ENCODE data around the gene ZNF740.

The ZNF740 gene

DNA sequence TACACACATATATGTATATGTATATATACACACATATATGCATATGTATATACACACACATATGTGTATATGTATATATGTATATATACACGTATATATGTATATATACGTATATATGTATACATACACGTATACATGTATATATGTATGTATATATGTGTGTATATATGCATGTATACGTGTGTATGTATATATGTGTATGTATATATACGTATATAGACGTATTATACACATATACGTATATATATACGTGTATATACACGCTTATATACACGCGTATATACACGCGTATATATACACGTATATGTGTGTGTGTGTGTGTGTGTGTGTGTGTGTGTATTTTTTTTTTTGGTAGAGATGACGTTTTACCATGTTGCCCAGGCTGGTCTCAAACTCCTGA is 32.9 kb upstream of the ZNF740 start:
- in situ Hi-C loops (cut with MboI; ENCODE audit: low sequenced_read_pairs, unreplicated experiment), result no loop called here
- DNase-seq (ENCODE audit: low spot score), result no peak
- TF ChIP-seq, protein P1, sequence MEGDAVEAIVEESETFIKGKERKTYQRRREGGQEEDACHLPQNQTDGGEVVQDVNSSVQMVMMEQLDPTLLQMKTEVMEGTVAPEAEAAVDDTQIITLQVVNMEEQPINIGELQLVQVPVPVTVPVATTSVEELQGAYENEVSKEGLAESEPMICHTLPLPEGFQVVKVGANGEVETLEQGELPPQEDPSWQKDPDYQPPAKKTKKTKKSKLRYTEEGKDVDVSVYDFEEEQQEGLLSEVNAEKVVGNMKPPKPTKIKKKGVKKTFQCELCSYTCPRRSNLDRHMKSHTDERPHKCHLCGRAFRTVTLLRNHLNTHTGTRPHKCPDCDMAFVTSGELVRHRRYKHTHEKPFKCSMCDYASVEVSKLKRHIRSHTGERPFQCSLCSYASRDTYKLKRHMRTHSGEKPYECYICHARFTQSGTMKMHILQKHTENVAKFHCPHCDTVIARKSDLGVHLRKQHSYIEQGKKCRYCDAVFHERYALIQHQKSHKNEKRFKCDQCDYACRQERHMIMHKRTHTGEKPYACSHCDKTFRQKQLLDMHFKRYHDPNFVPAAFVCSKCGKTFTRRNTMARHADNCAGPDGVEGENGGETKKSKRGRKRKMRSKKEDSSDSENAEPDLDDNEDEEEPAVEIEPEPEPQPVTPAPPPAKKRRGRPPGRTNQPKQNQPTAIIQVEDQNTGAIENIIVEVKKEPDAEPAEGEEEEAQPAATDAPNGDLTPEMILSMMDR (IDR thresholded peaks at IDR 0.05; ENCODE audit: borderline replicate concordance, control extremely low read depth, extremely low read depth, insufficient read depth, missing control alignments), result no peak

DNA sequence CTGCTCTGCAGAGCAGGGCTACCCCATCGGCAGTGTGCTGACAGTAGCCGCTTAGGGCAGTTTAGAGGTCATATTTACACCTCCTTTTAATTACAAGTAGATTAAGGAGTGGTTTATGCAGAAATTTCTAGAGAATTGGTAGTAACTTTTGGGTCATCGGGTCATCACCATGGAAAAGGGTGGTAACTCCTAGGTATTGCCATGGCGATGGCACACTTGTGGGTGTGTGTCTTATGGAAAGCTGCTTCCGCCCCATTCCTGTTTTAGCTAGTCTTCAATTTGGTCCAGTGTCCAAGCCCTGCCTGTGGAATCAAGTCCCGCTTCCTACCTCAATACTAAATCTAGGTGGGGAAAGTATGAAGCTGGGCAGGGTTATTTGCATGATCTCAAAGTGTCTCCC is 29.5 kb upstream of the ZNF740 start:
- TF ChIP-seq, protein P1 (IDR thresholded peaks at IDR 0.05; ENCODE audit: borderline replicate concordance, control extremely low read depth, extremely low read depth, insufficient read depth, missing control alignments), result no peak
- no peak for DNase-seq (ENCODE audit: low spot score)
- in situ Hi-C loops (cut with MboI; ENCODE audit: low sequenced_read_pairs, unreplicated experiment), result loop anchor here (10.0 kb wide), 1 partner anchor 134 kb away; no protein-coding TSS in a partner anchor

DNA sequence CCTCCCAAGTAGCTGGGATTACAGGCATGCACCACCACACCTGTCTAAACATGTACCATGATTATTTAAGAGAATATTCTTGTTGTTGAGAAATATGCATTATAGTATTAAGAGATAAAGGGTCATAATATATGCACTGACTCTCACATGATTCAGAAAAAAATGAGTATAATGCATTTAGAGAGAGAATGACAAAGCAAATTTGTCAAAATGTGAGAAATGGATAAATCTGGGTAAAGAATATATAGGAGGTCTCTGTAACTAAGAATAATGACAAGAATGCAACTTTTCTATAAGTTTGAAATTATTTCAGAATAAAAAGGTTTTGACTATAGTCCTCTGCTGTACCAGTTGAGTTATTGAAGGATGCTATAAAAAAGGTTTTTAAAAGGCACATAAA is 28.1 kb upstream of the ZNF740 start:
- in situ Hi-C loops (cut with MboI; ENCODE audit: low sequenced_read_pairs, unreplicated experiment), result loop anchor here (10.0 kb wide), 1 partner anchor 132 kb away; no protein-coding TSS in a partner anchor
- no peak for DNase-seq (ENCODE audit: low spot score)
- TF ChIP-seq, protein P1 (IDR thresholded peaks at IDR 0.05; ENCODE audit: borderline replicate concordance, control extremely low read depth, extremely low read depth, insufficient read depth, missing control alignments), result no peak

DNA sequence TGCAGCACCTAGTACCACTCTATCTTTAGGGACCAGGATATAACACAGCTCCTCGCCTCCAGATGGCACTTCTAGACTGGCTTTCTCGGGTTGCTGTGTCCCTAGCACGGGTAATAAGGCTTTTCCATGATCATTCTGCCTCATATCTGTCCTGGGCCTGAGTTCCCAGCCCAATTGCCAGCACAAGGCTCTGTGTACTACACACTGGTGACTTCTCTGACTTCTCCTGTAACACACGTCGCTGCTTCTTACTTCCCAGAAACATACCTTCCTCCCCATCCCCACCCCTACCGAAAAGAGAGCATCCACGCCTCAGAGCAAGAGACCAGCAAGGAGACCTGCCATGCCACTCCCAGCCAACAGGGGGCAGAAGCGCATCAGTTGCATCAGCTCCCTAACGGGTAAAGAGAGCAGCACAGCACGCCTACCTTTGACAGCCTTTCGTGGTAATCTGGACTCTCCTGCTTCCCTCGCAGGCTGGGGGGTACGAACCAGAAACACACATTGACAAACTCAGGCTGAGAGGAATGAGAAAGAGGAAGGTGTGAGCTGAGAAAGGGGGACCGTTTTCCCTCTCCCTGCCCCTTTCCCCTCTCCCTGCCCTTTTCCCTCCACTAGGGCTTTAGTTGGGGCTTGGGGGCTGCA is 21.2 kb upstream of the ZNF740 start:
- TF ChIP-seq, protein P1 (IDR thresholded peaks at IDR 0.05; ENCODE audit: borderline replicate concordance, control extremely low read depth, extremely low read depth, insufficient read depth, missing control alignments), result peak; percentile 99
- peak; percentile 95 for DNase-seq (ENCODE audit: low spot score)
- in situ Hi-C loops (cut with MboI; ENCODE audit: low sequenced_read_pairs, unreplicated experiment), result loop anchor here (10.0 kb wide), 1 partner anchor 125 kb away; no protein-coding TSS in a partner anchor

DNA sequence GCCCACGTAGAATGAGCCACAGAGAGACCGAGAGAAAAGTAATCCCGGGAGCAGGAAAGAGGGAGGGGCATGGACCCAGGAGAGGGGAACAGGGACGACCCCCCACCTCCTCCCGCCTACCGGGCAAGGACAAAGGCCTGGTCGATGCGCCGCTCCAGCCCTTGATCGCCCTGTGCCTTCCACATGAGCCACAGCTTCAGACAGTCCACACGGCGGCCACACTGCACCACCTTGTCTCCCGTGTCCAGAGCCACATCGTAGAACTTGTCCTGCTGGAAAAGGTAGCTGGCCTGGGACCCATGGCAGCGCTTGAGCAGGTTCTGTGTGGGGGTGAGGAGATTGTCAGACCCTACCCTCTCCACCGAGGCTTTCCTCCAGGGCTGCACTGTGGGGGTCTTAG is 20.5 kb upstream of the ZNF740 start:
- TF ChIP-seq, protein P1 (IDR thresholded peaks at IDR 0.05; ENCODE audit: borderline replicate concordance, control extremely low read depth, extremely low read depth, insufficient read depth, missing control alignments), result no peak
- no peak for DNase-seq (ENCODE audit: low spot score)
- in situ Hi-C loops (cut with MboI; ENCODE audit: low sequenced_read_pairs, unreplicated experiment), result loop anchor here (10.0 kb wide), 1 partner anchor 125 kb away; no protein-coding TSS in a partner anchor

DNA sequence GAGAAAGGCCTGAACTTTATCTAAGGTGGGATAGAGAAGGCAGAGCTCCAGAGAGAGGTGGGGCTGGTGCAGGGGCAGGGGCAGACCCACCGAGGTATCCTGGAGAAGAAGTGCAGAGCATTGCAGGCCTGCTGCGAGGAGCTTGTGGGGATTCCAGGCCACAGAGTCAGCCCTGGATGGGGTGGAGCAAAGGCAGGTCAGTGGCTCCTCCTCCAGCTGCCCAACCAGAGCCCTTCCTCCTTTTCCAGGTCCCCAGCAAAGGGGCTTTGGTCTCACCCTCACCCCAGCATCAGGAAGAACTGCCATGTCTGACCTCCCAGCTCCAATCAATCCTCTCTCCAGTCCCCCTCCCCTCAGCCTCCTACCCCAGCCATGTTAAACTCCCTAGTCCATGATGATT is 19.8 kb upstream of the ZNF740 start:
- no peak for DNase-seq (ENCODE audit: low spot score)
- TF ChIP-seq, protein P1 (IDR thresholded peaks at IDR 0.05; ENCODE audit: borderline replicate concordance, control extremely low read depth, extremely low read depth, insufficient read depth, missing control alignments), result no peak
- in situ Hi-C loops (cut with MboI; ENCODE audit: low sequenced_read_pairs, unreplicated experiment), result no loop called here

All from GM13976 (cell line).